ENCODE data around the gene ACKR3.

GRCh38 chr2:236616031-236616430, 46.4 kb downstream of the ACKR3 start:
- TF ChIP-seq CTCF (conservative IDR thresholded peaks at IDR 0.05 in 1 of 2, IDR thresholded peaks at IDR 0.05 in 1 of 2; ENCODE audit: low read depth in 1 of 2, low read length in 2 of 2) (no peak), EZH2 (IDR thresholded peaks at IDR 0.05; ENCODE audit: low read length, missing control alignments) (no peak)
